Muscle layer of duodenum (tissue), 2 donors: ENCODE measurements around the gene ANKRD36C.
"Not testable (repeated sequence)": the region's sequence is repeated elsewhere in the genome, so short reads cannot be mapped to it uniquely, and the experiment has no call there.

Experiments used
- H3K27ac ChIP-seq: one replicate; pipeline ENCODE4 v1.7.0; 2013; ENCODE audit warnings: mild to moderate bottlenecking, low read length
- H3K27me3 ChIP-seq: one replicate; pipeline ENCODE4 v1.7.0; 2013; ENCODE audit warnings: low read depth, mild to moderate bottlenecking, control low read depth, low read length
- H3K36me3 ChIP-seq, 2 donors: one replicate each; pipeline ENCODE4 v1.7.0; 2013; ENCODE audit warnings: low read length in 2 of 2, control low read depth in 1 of 2, mild to moderate bottlenecking in 1 of 2; ENCODE audit not compliant: insufficient read depth in 2 of 2, control insufficient read depth in 1 of 2
- H3K4me1 ChIP-seq, 2 donors: one replicate each; pipeline ENCODE4 v1.7.0; 2013; ENCODE audit warnings: low read length in 2 of 2, mild to moderate bottlenecking in 2 of 2, control low read depth in 1 of 2, moderate library complexity in 1 of 2; ENCODE audit not compliant: insufficient read depth in 2 of 2, control insufficient read depth in 1 of 2
- H3K4me3 ChIP-seq, 2 donors: one replicate each; pipeline ENCODE4 v1.7.0; 2013; ENCODE audit warnings: low read length in 2 of 2, low read depth in 1 of 2, mild to moderate bottlenecking in 1 of 2
- H3K9me3 ChIP-seq, 2 donors: one replicate each; pipeline ENCODE4 v1.7.0; 2013; ENCODE audit warnings: low read length in 2 of 2, control low read depth in 1 of 2, mild to moderate bottlenecking in 1 of 2; ENCODE audit not compliant: control insufficient read depth in 1 of 2
- donor health status: healthy.

The ANKRD36C gene

GRCh38 chr2:95991351-95992094 lies at the start of gene ANKRD36C:
ANKRD36C (minus strand) TSS chr2:95991824; CDS start chr2:95991708, 116 bp downstream.
- Histone ChIP-seq H3K27ac (peak within 1 kb of the TSS; percentile 60), H3K4me3 (peak within 1 kb of the TSS; percentile 68 to 78)
- not testable (repeated sequence) for H3K36me3 ChIP-seq, H3K27me3 ChIP-seq, H3K9me3 ChIP-seq, H3K4me1 ChIP-seq

- H3K4me3 ChIP-seq, H3K27me3 ChIP-seq, H3K27ac ChIP-seq, H3K9me3 ChIP-seq, H3K4me1 ChIP-seq, H3K36me3 ChIP-seq: not testable (repeated sequence)
Observed at GRCh38 chr2:96035554-96035953, 43.9 kb upstream of the ANKRD36C start.

DNA sequence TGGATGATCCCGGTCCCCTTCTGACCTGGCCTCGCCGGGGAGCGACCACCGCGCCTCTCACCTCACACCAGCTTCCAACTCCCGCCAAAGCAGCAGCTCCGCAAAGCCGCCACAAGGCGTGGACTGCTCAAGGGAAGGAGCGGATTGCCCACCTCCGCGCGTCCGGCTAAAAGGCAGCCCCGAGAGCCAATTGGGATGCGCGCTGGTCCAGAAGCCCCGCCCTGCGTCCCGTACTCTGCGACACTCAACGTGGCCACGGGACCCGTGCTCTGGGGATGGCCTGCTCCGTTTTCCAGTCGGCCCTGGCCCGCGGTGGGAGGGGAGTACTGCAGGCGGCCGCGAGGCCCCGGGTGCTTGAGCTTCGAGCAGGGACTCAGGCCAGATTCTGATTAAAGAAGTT lies 43.2 kb upstream of the ANKRD36C start, which contains the start of gene GPAT2:
Gene GPAT2, minus strand, starts transcription at position 125 of the 400 bp plus-strand sequence. CDS start 2,557 bp downstream, outside the sequence.
- not testable (repeated sequence) for H3K27ac ChIP-seq, H3K4me3 ChIP-seq, H3K36me3 ChIP-seq, H3K27me3 ChIP-seq, H3K4me1 ChIP-seq, H3K9me3 ChIP-seq

DNA sequence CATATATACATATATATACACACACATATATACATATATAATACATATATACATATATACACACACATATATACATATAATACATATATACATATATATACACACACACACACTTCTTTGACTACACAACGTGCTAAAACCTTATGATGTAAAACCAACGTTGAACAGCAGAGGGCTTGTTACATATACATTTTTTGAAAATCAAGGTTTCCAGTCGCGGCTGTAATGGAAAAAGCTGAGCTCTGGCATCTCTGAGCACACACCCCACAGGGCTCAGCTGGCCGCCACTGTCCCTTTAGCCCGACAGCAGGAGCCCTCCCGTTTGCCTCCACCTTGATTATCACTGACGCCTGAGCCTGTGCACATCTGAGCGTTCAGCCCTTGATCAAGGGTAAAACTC lies 42.4 kb upstream of the ANKRD36C start:
- H3K27ac ChIP-seq, H3K4me1 ChIP-seq, H3K27me3 ChIP-seq, H3K4me3 ChIP-seq, H3K9me3 ChIP-seq, H3K36me3 ChIP-seq: not testable (repeated sequence)

DNA sequence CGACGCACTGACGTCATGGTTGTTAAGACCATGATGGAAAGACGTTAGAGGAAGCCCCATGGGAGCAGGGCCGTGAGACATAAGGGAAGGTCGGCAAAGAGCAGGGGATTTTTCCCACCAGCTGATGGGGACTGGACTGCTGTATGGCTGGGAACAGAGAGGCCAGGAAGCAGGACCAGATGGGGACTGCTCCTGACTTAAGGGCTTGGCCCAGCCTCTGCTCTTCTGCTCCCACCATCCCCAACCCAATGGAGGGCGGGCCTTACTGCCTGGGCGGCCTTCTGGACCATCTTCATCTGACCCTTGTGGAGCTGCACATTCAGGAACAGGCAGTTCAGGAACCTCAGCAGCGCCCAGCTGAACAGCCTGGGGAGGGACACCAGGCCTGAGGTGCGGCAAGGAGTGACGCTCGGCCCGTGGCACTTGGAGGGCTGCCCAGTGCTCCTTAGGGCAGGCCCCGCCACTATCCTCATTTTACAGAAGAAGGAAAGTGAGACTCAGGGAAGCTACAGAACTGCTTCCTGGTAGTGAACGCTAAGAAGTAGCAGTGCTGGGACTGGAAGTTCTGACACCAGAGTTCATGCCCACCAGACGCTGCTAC lies 36.2 kb upstream of the ANKRD36C start:
- not testable (repeated sequence) for H3K4me1 ChIP-seq, H3K36me3 ChIP-seq, H3K27me3 ChIP-seq, H3K4me3 ChIP-seq, H3K9me3 ChIP-seq, H3K27ac ChIP-seq

DNA sequence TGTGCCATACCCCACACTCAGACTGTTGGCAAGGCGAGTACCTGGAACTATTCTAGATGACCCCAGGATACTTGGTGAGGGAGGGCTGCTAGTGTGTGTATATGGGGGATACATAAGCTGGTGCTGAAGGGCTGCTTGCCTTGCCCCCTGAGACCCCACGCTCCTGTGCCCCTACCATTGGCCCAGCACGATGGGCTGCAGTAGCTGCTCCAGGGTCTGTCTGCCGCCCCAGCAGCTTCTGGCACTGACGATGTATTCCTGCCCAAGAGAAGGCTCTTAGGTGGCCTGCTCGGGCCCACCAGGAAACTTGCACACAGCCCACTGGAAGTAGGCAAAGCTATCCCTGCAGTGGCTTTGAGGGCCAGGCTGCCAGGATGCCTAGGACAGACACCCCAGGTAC lies 34.1 kb upstream of the ANKRD36C start:
- not testable (repeated sequence) for H3K9me3 ChIP-seq, H3K27ac ChIP-seq, H3K4me3 ChIP-seq, H3K27me3 ChIP-seq, H3K36me3 ChIP-seq, H3K4me1 ChIP-seq

GRCh38 chr2:96025194-96025492 lies 33.5 kb upstream of the ANKRD36C start:
- Histone ChIP-seq H3K4me3 (no peak overlapping the region), H3K4me1 (no peaks in the 10 kb centered on the region), H3K27ac (no peak overlapping the region), H3K36me3 (no peaks in the 10 kb centered on the region), H3K27me3 (no peaks in the 10 kb centered on the region), H3K9me3 (no peaks in the 10 kb centered on the region)

GRCh38 chr2:96024336-96025193 lies 32.9 kb upstream of the ANKRD36C start:
- H3K4me3 ChIP-seq, result no peak overlapping the region
- H3K27ac ChIP-seq, result no peak overlapping the region
- H3K4me1 ChIP-seq, result no peaks in the 10 kb centered on the region
- no peaks in the 10 kb centered on the region for H3K9me3 ChIP-seq
- no peaks in the 10 kb centered on the region for H3K27me3 ChIP-seq
- no peaks in the 10 kb centered on the region for H3K36me3 ChIP-seq

DNA sequence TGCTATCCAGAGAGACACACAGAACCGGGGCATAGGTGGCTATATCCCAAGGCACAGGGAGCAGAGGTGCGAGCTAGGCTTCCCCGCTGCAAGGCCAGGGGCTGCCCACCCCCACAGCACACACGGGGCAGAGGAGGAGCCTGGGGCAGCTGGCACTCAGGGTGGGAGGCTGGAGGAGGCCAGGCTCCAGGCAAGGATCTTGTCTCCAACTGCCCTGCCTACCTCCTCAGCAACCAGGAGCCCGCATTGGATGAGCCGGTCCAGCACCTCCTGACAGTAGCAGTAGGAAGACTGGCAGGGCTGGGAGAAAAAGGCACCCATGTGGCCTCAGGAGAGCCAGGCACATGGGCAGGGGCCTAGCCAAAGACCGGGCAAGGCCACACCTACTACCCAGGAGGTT lies 32.1 kb upstream of the ANKRD36C start:
- not testable (repeated sequence) for H3K27ac ChIP-seq, H3K36me3 ChIP-seq, H3K27me3 ChIP-seq, H3K4me3 ChIP-seq, H3K4me1 ChIP-seq, H3K9me3 ChIP-seq

- H3K4me3 ChIP-seq, H3K27me3 ChIP-seq, H3K36me3 ChIP-seq, H3K9me3 ChIP-seq, H3K27ac ChIP-seq, H3K4me1 ChIP-seq: not testable (repeated sequence)
Observed at GRCh38 chr2:96022701-96023447, 31.2 kb upstream of the ANKRD36C start.

GRCh38 chr2:96022126-96022525 lies 30.5 kb upstream of the ANKRD36C start:
- H3K9me3 ChIP-seq, H3K4me3 ChIP-seq, H3K27me3 ChIP-seq, H3K27ac ChIP-seq, H3K36me3 ChIP-seq, H3K4me1 ChIP-seq: not testable (repeated sequence)
